HepG2 (cell line): ENCODE measurements around the gene PHF23. TPM values are rescaled to one million over a fixed set of nuclear protein-coding genes. Genes with fewer than 3 reads are reported as not detected.
A peak's percentile ranks its signal among the peaks of the same experiment; 100 is the strongest.

Experiments used
- AGO2 ChIP-seq: fragments of 200-400 bp; formaldehyde crosslinking; optimal IDR thresholded peaks from 2 replicates; pipeline ENCODE3; 2017; ENCODE audit warnings: mild to moderate bottlenecking, low read depth, low read length, moderate library complexity
- CHCHD3 ChIP-seq: sonication (generic); formaldehyde crosslinking; IDR thresholded peaks from 2 replicates; pipeline ENCODE4 v1.8.0; 2022; ENCODE audit warnings: mild to moderate bottlenecking, missing genetic modification reagents, moderate library complexity
- EHMT2 ChIP-seq: fragments of 200-600 bp; sonication (generic); IDR thresholded peaks from 2 replicates; pipeline ENCODE4 v1.7.0; 2017; ENCODE audit warnings: antibody characterized with exemption, low read depth, low read length, borderline replicate concordance
- FIP1L1 ChIP-seq: fragments of 200-400 bp; formaldehyde crosslinking; IDR thresholded peaks from 2 replicates; pipeline ENCODE4 v1.6.1; 2018; ENCODE audit warnings: low read depth, mild to moderate bottlenecking, low read length, moderate library complexity, borderline replicate concordance; ENCODE audit not compliant: insufficient read depth
- GPBP1L1 ChIP-seq: sonication (generic); formaldehyde crosslinking; IDR thresholded peaks from 2 replicates; pipeline ENCODE4 v1.5.0; 2020; ENCODE audit warnings: mild to moderate bottlenecking, missing genetic modification reagents
- HOXA3 ChIP-seq: sonication (generic); formaldehyde crosslinking; IDR thresholded peaks from 2 replicates; pipeline ENCODE4 v1.5.0; 2020; ENCODE audit warnings: missing genetic modification reagents
- HOXA5 ChIP-seq: sonication (generic); formaldehyde crosslinking; IDR thresholded peaks from 2 replicates; pipeline ENCODE4 v1.4.0; 2020; ENCODE audit warnings: missing genetic modification reagents
- NCOA1 ChIP-seq: sonication (generic); formaldehyde crosslinking; IDR thresholded peaks from 2 replicates; pipeline ENCODE4 v1.9.0; 2021; ENCODE audit warnings: missing genetic modification reagents
- NFIB ChIP-seq: sonication (generic); formaldehyde crosslinking; IDR thresholded peaks from 2 replicates; pipeline ENCODE4 v1.9.0; 2021; ENCODE audit warnings: missing genetic modification reagents, mild to moderate bottlenecking, borderline replicate concordance
- NPAS2 ChIP-seq: sonication (generic); formaldehyde crosslinking; IDR thresholded peaks from 2 replicates; pipeline ENCODE4 v1.8.0; 2022; ENCODE audit warnings: mild to moderate bottlenecking, missing genetic modification reagents, borderline replicate concordance
- SALL1 ChIP-seq: sonication (generic); formaldehyde crosslinking; IDR thresholded peaks from 2 replicates; pipeline ENCODE4 v1.8.0; 2022; ENCODE audit warnings: mild to moderate bottlenecking, missing genetic modification reagents
- TBX3 ChIP-seq: fragments of 450-650 bp; IDR thresholded peaks from 2 replicates; pipeline ENCODE4 v1.6.1; 2017; ENCODE audit warnings: antibody characterized with exemption, mild to moderate bottlenecking, inconsistent platforms, borderline replicate concordance
- ZBTB25 ChIP-seq: IDR thresholded peaks from 2 replicates; pipeline ENCODE4 v1.6.1; 2018; ENCODE audit warnings: missing genetic modification reagents
- ZKSCAN5 ChIP-seq: sonication (generic); formaldehyde crosslinking; IDR thresholded peaks from 2 replicates; pipeline ENCODE4 v1.5.1; 2020; ENCODE audit warnings: mild to moderate bottlenecking, missing genetic modification reagents
- ZNF280B ChIP-seq: sonication (generic); formaldehyde crosslinking; IDR thresholded peaks from 2 replicates; pipeline ENCODE4 v1.5.0; 2020; ENCODE audit warnings: missing genetic modification reagents, mild to moderate bottlenecking, borderline replicate concordance
- ZNF503 ChIP-seq: sonication (generic); formaldehyde crosslinking; IDR thresholded peaks from 2 replicates; pipeline ENCODE4 v1.4.0; 2020; ENCODE audit warnings: missing genetic modification reagents
- ZNF512B ChIP-seq: sonication (generic); formaldehyde crosslinking; IDR thresholded peaks from 2 replicates; pipeline ENCODE4 v1.5.1; 2020; ENCODE audit warnings: missing genetic modification reagents, mild to moderate bottlenecking, borderline replicate concordance
- ZNF589 ChIP-seq: sonication (generic); formaldehyde crosslinking; conservative IDR thresholded peaks from 2 replicates; pipeline ENCODE4 v1.8.0; 2022; ENCODE audit warnings: mild to moderate bottlenecking, moderate library complexity, missing genetic modification reagents
- ZNF7 ChIP-seq: IDR thresholded peaks from 2 replicates; pipeline ENCODE4 v1.6.1; 2016; ENCODE audit warnings: missing biosample characterization, missing genetic modification reagents
- ZSCAN25 ChIP-seq: sonication (generic); formaldehyde crosslinking; IDR thresholded peaks from 2 replicates; pipeline ENCODE4 v1.8.0; 2022; ENCODE audit warnings: mild to moderate bottlenecking, missing genetic modification reagents
- polyA plus RNA-seq, 8 experiments: library from polyadenylated mRNA; depleted of rRNA in 3 of 8; stranded (reverse) in 7 of 8; unstranded in 1 of 8; fragments of >200 nt; fragmentation: Illumina TruSeq in 4 of 8; extraction: Trizol in 4 of 8; gene quantifications; 2 replicates each; pipeline versions ENCODE4 v1.2.1 to v1.2.3, GENCODE V29; 2011 to 2016; ENCODE audit warnings: low read depth in 4 of 8, missing spikeins in 1 of 8, mixed read lengths in 1 of 8; ENCODE audit not compliant: insufficient read depth in 1 of 8
- total RNA-seq, 5 experiments: library from RNA; depleted of rRNA; stranded (reverse); fragments of >200 nt; fragmentation: Illumina TruSeq; extraction: Trizol; gene quantifications; 2 replicates each; pipeline ENCODE4 v1.2.3, GENCODE V29; 2016; ENCODE audit warnings: low read depth in 1 of 5

The PHF23 gene
- total and polyA plus RNA-seq, 2 of the 13 experiments (the other 11 are each of a cell fraction or from before 2014, with no cell fraction given): 27.6 to 33.2 TPM

- TF ChIP-seq ZNF512B (CRISPR knock-in tag) (no peak), TBX3 (no peak), NFIB (CRISPR knock-in tag) (no peak), ZBTB25 (CRISPR knock-in tag) (peak; percentile 74; the same call in 1 of the 2 replicates), ZNF589 (no peak), ZSCAN25 (CRISPR knock-in tag) (peak; percentile 70), AGO2 (peak; percentile 90), NCOA1 (CRISPR knock-in tag) (no peak), CHCHD3 (CRISPR knock-in tag) (no peak), ZNF503 (peak; percentile 45; the same call in 1 of the 2 replicates), ZNF280B (no peak), ZNF7 (CRISPR knock-in tag) (no peak), ZKSCAN5 (CRISPR knock-in tag) (no peak), NPAS2 (no peak), FIP1L1 (peak; percentile 91; the same call in 1 of the 2 replicates), EHMT2 (no peak), SALL1 (CRISPR knock-in tag) (peak; percentile 61), HOXA3 (CRISPR knock-in tag) (peak; percentile 85), HOXA5 (peak; percentile 59; the same call in 1 of the 2 replicates), GPBP1L1 (no peak)
Observed at GRCh38 chr17:7239091-7240027, at the start of gene PHF23 (continued).
